HG03045 (cell line): Measurements from ENCODE around the gene ARMC7.
"Not testable (repeated sequence)": the region's sequence is repeated elsewhere in the genome, so short reads cannot be mapped to it uniquely, and the experiment has no call there.

ENCODE experiments used
- ATAC-seq: cut with Tn5 transposase; IDR thresholded peaks from one replicate; pipeline ENCODE4 v1.9.1; 2021; ENCODE audit warnings: mild to moderate bottlenecking, moderate library complexity; ENCODE audit not compliant: unreplicated experiment

Gene ARMC7

DNA sequence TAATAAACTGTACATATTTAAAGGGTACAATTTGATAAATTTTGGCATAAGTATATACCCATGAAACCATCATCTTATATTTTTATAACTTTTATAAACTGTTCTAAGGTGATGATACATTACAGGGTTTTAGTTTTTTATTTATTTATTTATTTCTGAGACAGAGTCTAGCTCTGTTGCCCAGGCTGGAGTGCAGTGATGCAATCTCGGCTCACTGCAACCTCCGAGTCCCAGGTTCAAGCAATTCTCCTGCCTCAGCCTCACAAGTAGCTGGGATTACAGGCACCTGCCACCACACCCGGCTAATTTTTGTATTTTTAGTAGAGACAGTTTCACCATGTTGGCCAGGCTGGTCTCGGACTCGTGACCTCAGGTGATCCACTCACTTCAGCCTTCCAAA lies 18.2 kb downstream of the ARMC7 start:
- not testable (repeated sequence) for ATAC-seq

DNA sequence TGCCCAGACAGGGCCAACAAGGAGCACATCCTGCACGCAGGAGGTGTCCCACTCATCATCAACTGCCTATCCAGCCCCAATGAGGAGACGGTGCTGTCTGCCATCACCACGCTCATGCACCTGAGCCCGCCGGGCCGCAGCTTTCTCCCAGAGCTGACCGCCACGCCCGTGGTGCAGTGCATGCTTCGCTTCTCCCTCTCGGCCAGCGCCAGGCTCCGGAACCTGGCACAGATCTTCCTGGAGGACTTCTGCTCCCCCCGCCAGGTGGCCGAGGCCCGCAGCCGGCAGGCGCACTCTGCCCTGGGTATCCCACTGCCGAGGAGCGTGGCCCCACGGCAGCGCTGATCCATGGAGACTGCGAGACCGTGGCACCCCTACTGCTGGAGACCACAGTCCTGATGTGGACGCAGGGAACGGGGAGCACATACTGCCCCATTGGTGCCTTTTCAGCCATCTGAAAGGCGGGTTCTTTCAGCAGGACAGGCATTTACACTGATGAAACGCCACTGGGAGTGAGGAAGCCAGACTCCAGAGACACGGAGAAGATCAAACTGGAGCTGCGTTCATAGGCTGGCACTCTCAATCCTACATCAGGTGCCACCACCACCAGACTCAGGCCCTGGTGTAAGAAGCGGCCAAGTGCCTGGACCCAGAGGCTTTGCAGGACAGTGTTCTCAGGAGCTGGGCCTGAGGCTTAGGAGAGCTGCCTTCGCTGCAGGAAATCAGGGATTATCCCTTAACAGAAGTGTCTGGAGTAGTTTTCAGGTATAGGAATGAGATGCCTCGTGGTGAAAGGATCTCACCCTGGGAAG lies 19.1 kb downstream of the ARMC7 start:
- no peak for ATAC-seq

DNA sequence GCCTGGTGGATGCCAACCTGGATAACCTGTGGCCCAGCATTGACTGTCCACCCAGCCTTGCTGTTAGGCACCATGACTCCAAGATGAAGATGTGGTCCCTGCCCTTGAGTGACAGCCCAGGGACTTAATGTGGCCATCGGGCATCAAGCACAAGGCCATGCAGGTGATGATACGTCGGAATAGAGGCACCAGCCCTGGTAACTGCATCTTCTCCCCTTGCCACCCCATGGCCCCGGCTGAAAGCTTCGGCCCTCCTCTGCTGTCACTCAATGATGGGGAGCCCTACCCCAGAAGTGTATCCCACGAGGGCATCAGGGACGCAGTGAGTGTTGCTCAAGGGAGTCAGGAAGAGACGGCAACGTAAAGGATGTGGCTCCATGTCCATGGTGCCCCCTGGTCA lies 19.8 kb downstream of the ARMC7 start:
- no peak for ATAC-seq

DNA sequence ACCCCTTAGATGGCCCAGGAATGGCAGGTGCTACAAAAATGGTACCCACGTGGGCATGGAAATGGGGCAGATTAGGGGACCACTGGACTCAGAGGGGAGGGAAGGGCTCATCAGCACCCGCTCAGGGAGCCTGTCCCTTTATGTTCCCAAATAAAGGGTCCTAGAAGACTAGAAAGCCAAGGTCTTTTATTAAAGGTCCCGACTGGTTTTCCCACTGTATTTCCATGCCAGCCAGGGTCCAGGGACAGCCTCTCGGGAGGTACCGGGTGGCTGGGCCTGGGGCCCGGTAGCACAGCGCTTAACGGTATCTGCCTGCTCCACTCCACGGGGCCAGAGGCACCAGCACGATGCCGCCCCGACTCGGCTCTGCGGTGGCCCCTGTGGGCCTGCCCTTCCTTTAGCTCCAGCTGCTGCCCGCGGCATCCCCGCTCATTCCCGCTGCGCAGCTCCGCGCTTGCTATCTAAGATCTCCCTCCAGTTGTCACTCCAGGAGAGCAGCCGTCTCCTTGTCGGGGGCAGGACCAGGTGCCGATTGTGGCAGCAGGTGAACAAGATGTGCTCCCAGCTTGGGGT lies 20.4 kb downstream of the ARMC7 start:
- ATAC-seq = no peak

DNA sequence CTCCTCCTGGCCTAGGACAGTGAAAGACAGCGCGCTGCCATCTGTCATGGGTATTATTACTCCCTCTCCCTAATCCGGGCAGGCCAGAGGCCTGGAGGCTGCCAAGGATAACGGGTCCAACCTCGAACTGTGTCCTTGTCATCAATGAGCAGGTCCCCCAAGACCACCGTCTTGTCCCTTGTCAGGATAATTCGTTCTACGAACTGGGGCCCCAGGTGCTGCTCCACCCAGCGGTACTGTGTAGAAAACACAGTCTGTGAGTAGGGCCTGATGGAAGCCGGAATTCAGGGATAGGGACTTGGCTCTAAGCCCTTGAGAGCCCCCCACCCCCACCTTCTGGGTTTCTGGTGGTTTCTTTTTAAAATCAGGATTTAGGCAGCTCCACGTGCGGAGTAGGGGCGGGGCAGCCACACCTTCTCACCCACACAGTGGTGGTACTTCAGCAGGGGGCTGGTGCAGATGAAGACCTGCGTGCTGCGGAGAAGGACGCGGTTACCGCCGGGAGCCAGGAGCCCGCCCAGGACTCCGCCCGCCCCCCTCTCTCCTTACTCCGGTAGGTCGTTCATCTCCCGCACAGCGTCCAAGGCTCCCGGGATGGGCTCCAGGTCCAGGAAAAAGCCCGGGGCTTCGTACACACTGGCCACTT lies 21.0 kb downstream of the ARMC7 start:
- ATAC-seq = peak; percentile 13

DNA sequence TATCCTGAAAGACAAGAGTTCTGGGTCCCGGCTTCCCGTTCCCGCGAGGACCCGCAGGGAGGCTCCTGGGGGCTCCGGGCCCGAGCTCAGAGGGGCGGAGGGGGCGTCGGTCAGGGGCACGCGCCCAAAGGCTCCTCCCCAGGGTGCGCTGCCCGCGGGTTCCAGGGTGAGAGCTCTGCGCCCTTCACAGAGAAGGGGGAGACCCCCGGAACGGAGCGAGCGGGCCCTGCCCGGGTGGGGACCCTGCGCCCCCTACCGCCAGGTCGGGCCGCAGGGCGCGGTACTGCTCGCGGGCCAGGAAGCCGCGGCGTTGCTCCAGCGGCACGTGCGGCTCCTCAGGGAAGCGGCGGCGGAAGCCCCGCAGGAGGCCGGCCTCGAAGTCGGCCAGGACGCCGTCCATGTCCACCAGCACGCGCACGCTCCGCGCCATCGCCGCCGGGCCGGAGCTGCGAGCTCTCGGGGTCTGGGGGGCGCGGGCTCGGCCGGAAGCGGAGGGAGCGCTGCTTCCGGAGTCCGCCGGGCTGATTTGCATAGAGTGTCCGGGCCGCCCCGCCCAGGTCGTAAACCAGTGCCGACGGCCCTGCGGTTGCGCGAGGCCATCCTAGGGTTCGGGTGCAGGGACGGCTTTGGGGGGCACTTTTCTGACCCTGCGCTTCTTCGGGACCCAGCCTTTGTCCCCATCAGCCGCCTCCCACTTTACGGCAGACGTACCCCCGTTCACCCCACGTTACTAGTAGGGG lies 21.7 kb downstream of the ARMC7 start, which contains the start of gene NT5C:
Gene NT5C, minus strand, starts transcription at position 465 of the 740 bp plus-strand sequence. Its CDS starts 35 bp downstream, at position 430.
- ATAC-seq = peak; percentile 73

DNA sequence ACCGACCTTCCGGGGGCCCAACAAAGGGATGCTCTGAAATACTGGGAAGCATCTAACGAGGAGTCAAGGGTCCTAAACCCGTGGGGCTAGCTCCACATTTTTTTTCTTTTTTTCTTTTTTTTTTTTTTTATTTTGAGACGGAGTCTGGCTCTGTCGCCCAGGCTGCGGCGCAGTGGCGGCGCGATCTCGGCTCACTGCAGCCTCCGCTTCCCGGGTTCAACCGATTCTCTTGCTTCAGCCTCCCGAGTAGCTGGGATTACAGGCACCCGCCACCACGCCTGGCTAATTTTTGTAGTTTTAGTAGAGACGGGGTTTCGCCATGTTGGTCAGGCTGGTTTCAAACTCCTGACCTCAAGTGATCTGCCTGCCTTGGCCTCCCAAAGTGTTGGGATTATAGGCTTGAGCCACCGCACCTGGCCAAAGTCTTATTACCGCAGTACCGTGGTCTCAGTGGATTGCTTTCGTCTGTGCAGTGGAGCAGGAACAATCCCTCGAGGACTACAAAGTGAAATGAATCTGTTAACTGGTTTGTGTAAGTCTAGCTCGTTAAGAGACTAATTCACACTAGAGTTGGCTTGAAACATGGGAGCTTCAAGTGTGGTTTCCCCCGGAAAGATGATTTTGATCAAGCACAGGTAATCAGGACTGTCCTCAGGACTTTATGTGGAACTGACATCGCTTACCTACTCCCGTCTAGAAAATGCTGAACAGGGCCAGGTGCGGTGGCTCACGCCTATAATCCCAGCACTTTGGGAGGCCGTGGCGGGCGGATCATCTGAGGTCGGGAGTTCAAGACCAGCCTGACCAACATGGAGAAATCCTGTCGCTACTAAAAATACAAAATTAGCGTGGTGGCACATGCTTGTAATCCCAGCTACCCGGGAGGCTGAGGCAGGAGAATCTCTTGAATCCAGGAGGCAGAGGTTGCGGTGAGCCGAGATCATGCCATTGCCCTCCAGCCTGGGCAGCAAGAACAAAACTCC lies 22.5 kb downstream of the ARMC7 start:
- ATAC-seq = not testable (repeated sequence)

DNA sequence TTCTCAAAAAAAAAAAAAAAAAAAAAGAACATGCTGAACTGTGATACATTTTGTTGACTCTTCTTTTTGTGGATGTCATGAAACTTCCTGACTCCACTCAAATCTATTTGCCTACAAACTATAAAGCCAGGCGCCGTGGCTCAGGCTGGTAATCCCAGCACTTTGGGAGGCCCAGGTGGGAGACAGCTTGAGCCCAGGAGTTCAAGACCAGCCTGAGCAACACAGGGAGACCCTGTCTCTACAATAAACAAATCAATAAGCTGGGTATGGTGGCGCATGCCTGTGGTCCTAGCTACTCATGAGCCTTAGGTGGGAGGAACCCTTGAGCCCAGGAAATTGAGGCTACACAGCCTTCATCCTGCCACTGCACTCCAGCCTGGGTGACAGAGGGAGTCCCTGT lies 23.2 kb downstream of the ARMC7 start:
- no peak for ATAC-seq

DNA sequence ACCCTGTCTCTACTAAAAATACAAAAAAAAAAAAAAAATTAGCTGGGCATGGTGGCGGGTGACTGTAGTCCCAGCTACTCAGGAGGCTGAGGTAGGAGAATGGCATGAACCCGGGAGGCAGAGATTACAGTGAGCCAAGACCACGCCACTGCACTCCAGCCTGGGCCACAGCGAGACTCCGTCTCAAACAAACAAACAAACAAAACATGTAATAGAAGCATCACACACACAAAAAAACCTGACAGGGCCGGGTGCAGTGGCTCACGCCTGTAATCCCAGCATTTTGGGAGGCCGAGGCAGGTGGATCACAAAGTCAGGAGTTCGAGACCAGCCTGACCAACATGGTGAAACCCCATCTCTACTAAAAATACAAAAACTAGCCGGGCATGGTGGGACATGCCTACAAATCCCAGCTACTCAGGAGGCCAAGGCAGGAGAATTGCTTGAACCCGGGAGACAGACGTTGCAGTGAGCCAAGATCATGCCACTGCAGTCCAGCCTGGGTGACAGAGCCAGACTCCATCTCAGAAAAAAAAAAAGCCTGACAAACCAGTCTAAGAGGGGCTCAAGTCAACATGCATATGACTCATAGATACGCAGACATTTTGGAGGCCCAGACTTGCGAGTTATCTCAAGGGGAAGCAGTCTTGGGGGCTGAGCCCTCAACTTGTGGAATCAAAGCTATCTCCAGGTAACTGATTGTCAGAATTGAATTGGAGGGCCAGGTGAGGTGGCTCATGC lies 24.0 kb downstream of the ARMC7 start:
- not testable (repeated sequence) for ATAC-seq

DNA sequence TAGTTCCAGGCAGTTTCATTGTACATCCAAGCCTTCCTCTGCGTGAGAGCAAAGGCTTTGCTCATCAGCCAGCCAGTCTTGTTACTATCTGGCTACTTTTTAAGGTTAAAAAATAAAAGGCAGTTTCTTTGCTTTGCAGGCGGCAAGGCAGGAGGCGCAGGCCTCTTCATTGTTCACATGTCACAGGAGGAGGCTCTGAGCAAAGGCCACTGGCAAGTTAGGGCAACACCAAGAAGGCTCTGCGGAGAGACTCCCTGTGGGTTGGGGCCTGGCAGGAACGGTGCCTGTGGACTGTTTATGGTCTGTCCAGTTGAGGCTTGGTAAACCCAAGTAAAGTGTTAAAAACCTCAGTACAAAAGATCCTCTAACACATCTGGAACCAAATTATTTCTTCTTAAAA lies 25.7 kb downstream of the ARMC7 start:
- ATAC-seq = no peak

DNA sequence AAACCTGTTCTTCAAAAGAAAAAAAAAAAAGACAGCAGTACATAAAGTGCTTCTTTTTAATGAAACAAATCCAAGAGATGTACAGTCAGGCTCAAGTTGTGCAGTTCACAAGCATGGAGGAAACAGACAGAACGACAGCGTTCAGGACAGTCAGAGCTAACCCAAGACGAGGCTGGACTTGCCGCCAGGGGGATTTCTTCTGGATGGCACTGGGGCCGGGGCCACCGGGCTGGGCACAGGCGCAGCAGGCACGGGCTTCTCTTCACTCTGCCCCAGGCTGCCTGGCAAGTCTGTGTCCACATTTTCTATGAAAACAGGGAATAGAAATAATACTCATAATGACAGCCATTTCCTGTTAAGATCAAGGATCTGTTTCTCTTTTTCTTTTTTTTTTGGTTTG lies 26.2 kb downstream of the ARMC7 start:
- ATAC-seq = no peak

DNA sequence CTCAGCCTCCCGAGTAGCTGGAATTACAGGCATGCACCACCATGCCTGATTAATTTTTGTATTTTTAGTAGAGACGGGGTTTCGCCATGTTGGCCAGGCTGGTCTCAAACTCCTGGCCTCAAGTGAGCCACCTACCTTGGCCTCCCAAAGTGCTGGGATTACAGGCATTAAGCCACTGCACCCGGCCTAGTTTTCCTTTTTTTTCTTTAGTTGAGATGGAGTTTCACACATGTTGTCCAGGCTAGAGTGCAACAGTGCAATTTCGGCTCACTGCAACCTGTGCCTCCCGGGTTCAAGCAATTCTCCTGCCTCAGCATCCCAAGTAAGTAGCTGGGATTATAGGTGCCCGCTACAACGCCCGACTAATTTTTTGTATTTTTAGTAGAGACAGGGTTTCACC lies 28.0 kb downstream of the ARMC7 start:
- not testable (repeated sequence) for ATAC-seq

DNA sequence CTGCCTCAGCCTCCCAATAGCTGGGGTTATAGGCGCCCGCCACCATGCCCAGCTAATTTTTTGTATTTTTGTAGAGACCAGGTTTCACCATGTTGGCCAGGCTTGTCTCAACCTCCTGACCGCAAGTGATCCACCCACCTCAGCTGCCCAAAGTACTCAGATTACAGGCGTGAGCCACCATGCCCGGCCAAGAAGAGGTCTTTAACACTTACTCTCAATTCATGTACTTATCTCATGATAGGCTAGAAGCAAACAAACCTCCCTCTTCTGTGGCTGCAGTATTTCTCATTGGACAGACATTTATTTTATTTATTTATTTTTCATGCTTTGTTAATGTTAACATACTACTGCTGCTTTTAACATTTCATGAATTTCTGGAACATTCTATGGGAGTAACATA lies 28.8 kb downstream of the ARMC7 start:
- no peak for ATAC-seq

DNA sequence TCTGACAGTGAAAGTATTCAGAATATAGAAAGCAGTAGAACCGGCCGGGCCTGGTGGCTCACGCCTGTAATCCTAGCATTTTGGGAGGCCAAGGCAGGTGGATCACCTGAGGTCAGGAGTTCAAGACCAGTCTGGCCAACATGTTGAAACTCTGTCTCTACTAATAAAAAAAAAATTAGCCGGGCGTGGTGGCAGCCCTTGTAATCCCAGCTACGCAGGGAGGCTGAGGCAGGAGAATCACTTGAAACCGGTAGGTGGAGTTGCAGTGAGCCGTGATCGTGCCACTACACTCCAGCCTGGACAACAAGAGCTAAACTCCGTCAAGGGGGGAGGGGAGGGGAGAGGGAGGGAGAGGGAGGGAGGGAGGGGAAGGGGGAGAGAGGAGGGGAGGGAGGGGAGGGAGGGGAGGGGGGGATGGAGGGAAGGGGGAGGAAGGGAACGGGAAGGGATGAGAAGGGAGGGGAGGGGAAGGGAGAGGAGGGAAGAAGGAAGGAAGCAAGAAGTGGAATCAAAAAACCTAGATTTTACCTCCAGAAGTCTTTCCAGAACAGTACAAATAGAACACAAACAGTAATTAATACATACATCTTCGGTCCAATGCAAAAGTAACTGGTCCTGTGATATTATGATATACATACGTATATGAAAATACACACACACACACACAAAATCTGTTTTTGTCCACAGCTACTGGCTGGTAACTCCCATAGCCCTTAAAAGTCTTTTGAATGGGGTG lies 32.6 kb downstream of the ARMC7 start:
- ATAC-seq = no peak

DNA sequence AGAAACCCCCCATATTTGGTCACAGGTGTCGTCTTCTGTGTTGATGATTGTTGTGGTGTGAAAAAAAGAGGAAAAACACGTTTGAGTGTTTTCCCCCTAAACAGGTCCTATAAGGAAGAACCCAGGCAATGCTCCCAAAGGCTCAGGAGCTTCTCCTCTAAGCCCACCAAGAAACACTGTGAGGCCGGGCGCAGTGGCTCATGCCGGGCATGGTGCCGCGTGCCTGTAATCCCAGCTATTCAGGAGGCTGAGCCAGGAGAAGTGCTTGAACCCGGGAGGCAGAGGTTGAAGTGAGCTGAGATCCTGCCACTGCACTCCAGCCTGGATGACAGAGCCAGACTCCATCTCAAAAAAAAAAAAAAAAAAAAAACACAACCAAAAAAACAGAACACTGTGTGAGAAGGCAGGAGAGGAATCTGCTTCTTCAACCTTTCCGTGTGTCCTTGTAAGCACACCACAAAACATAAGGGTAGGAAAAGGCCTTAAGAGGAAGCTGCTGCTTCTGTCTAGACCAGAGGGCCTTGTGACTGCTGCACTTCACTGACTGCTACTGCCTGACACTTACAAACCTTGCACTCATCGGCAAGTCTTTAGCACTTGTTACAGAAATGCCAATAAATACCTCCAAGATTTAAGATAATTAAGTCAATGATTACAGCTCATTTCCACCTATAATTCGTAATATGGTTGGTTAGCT lies 35.2 kb downstream of the ARMC7 start:
- no peak for ATAC-seq

DNA sequence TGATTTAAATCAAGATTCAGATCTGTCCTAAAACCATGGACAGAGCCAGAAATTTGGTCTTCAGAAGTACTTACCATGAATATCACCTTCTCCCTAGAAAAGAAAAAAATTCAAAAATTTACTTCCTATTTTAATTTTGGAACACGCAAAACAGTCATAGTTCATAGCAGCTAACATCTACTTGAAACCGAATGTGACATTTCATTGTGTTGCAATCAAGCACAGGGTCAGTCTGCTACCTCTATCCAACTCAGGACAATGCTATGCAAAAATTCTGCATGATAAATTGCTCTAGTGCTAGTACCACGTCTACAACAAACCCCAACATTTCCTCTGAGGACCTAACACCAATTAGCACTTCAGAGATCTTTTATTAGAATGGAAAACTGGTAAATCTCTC lies 36.8 kb downstream of the ARMC7 start:
- ATAC-seq = no peak

DNA sequence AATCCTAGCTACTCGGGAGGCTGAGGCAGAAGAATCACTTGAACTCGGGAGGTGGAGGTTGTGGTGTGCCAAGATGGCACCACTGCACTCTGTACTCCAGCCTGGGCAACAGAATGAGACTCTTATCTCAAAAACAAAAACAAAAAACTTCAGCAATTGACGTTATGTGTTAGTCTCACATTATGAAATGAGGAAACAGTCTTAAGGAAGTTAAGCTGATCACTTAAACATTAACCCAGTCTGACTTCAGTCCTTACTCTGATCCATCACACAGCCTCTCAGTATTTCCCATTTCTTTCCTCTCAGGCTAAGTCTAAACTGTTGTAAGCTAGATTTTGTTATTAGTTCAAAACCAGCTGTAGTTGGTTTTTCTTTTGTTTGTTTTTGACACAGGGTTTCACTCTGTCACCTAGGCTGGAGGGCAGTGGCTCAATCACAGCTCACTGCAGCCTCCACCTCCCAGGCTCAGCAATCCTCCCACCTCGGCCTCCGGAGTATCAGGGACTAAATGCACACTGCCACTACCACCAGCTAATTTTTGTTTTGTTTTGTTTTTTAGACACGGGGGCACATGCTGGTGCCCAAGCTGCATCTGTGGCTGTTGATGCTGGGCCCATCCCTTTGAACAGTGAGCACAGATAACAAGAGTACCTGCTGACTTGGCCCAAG lies 38.2 kb downstream of the ARMC7 start:
- ATAC-seq = no peak

DNA sequence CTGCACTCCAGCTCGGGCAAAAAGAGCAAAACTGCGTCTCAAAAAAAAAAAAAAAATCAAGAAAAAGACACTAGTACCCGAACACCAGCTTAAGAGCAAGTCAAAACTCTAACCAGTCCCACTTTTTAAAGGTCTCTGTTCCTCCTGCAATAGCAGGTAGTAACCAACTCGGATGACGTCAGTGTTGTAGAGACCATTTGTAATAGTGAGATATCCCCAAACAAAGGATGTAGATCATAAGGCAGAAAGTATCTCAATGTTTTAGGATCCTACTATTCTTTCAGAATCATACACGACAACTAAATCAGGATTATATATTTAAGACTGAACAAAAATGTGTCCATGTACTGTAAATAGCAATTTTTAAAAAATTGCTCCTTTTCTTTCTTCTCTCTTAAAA lies 42.2 kb downstream of the ARMC7 start:
- no peak for ATAC-seq
